Neural progenitor cell (in vitro differentiated cells): ENCODE measurements around the gene HOXC13.

Source experiments
- EZH2 ChIP-seq: fragments of 200-600 bp; sonication (generic); IDR thresholded peaks from 2 replicates; pipeline ENCODE4 v1.6.1; 2017; ENCODE audit warnings: antibody characterized with exemption, mild to moderate bottlenecking, moderate library complexity
- EZH2phosphoT487 ChIP-seq: fragments of 200-600 bp; sonication (generic); IDR thresholded peaks from 2 replicates; pipeline ENCODE4 v1.6.1; 2017; ENCODE audit warnings: antibody characterized with exemption
- TF ChIP-seq, protein P1 (sequence below): fragments of 200-600 bp; sonication (generic); IDR thresholded peaks from 2 replicates; pipeline ENCODE4 v1.5.1; 2017; ENCODE audit warnings: antibody characterized with exemption, mild to moderate bottlenecking

DNA sequence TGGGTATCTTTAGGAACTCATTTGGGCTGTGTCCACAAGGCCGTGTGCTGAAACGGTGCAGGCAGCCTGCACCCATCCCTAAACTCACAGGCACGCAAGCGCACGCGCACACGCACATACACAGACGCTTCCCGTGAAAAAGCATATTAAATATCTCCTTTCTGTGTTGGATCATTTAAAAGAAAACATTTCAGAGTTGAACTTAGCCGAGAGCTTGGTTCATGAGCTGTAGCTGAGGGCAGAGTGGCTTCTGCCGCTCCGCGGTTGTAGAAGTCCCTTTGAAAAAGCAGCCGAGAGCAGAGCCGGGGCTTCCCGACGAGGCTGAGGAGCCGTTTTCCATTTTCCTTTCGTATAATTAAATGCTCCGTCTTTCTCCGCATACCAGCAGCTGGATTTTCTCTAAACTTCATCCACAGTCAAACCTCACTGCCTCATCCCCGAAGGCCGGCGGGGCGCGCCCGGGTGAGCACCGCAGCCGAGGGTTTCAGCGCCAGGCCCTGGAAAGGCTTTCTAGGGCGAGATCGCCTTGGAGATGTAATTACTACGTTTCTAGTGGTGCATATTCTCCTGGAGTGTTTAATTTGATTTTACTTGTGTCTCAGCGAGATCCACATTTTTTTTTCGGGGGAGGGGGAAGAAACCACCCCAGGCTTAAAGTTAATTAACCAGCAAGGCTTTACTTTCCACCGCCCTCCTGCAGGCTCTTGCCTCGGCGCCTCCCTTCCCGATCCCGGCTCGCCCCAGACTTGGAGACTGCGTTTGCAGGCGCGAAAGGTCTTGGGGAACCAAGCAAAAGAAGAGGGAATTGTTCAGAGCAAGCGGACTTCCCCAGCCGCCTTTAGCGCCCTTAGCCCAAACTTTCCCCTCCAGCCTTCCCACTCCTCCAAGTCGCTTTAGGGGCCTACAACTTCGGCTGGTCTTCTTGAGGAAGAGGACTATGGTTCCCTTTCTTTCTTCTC lies 3.0 kb upstream of the HOXC13 start:
- TF ChIP-seq, protein P1, sequence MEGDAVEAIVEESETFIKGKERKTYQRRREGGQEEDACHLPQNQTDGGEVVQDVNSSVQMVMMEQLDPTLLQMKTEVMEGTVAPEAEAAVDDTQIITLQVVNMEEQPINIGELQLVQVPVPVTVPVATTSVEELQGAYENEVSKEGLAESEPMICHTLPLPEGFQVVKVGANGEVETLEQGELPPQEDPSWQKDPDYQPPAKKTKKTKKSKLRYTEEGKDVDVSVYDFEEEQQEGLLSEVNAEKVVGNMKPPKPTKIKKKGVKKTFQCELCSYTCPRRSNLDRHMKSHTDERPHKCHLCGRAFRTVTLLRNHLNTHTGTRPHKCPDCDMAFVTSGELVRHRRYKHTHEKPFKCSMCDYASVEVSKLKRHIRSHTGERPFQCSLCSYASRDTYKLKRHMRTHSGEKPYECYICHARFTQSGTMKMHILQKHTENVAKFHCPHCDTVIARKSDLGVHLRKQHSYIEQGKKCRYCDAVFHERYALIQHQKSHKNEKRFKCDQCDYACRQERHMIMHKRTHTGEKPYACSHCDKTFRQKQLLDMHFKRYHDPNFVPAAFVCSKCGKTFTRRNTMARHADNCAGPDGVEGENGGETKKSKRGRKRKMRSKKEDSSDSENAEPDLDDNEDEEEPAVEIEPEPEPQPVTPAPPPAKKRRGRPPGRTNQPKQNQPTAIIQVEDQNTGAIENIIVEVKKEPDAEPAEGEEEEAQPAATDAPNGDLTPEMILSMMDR: no peak
- TF ChIP-seq EZH2 (peak; percentile 98), EZH2phosphoT487 (peak; percentile 96)
